ENCODE measurements around the gene NGB.

The NGB gene

DNA sequence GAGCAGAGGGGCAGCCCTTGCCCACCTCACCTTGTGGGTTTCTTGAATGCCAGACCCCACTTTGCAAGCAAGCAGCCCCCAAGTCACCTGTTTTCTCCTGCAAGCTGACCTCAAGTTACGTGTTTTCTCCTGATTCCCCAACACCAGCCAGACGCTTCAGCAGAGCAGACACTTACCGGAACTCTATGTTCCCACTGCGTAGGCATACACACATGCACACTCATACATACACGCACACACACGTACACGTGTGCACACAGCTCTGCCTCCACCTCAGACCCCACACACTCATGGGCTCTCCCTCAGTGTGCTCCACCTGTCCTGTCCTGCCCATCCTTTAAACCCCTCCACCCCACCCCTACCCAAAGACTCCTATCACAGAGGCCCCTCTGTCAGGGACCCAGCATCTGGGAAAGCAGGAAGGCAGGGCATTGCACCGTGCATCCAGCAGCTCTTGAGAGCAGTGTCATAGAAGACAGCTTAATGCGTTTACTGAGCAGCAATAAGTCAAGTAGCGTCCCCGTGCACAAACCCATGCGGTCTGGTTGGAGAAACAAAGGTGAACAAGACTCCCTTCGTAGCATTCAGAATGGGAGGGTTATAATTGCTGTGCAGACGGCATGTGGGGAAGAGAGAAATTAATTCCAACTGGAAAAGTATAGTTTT, 45.0 kb downstream of the NGB start:
- no peak for DNase-seq

DNA sequence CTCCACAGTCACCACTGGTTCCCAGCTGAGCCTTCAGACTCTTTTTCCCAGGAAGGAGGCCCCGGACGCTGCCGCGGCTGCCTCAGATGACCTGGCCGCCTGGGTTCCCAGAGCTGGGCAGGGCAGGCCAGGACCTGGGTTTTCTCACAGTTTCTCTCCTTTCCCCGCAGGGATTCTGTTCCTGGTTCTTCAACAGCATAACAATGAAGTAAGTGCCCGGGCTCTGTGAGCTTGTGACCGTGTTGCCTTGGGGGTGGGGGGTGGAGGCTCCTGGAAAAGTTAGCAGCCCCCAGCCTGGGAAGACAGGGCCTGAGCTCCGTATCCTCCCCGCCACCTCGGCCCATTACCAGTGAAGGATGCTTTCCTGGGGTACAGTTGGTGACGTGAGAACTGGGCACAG, 45.8 kb downstream of the NGB start:
- no peak for DNase-seq

DNA sequence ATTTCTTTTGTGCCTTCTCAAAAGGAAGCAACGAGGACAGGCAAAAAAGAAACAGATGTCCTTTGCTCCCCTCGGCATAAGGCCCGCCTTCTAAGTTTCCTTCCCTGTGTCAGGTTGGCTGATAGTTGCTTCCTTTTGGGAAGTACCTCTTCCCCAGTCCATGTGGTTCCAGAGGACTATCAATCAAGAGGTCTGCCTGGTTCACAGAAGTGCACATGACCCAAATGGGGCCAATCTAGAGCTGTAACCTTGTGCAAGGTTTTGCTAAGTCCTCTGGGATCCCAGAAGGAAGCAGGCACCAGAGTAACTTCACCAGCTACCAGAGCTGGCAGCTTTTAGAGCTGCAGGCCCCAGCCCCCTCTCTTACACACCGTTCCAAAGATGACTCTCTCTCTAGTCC, 46.8 kb downstream of the NGB start:
- no peak for DNase-seq

DNA sequence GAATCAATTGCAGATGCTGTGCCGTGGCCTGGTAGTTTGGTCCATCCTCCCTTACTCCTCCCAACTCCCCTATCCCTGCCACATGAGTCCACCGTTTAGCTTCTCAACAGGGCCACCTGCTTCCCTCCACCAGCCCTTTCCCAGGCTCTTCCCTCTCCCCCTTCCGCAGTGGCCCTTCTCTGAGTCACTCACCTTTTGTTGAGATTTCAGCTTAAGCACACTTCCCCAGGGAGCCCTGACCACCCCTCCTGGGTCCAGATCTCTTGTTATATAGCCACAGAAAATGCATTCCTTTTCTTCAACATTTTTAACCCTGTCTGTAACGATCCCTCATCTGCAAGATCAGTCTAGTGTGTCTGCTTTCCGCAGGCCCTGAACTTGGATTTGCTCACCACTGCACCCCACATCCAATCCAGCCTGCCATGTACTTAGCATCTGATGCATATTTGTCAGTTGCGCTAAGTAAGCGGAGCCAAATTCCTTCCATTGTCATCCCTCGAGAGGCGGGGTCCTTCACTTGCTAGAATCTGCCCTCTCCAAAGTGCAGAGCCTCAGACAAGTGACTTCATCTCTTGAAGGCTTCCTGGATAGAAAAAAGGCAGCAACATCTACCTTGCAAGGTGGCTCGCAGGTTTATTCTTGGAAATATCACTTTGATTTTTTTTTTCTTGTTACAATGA, 48.3 kb downstream of the NGB start:
- peak; percentile 13 for DNase-seq

DNA sequence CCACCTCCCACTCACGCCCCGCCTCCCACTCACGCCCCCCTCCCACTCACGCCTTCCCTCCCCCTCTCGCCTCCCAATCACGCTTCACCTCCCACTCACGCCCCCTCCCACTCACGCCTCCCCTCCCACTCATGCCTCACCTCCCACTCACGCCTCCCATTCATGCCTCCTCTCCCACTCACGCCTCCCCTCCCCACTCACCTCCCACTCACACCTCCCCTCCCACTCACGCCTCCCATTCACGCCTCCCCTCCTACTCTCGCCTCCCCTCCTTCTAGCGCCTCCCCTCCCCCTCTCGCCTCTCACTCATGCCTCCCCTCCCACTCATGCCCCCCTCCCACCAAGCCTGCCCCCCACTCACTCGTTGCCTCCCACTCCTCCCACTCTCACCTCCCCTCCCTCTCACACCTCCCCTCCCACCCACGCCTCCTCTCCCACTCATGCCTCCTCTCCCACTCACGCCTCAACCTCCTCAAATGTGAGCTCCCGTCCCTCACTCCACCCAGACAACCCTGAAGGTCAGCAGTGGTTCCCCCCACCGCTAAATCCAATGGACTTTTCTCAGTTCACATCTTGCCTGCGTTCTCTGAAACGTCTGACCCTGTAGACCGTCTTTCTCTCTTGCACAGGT, 49.6 kb downstream of the NGB start:
- DNase-seq, result no peak

DNA sequence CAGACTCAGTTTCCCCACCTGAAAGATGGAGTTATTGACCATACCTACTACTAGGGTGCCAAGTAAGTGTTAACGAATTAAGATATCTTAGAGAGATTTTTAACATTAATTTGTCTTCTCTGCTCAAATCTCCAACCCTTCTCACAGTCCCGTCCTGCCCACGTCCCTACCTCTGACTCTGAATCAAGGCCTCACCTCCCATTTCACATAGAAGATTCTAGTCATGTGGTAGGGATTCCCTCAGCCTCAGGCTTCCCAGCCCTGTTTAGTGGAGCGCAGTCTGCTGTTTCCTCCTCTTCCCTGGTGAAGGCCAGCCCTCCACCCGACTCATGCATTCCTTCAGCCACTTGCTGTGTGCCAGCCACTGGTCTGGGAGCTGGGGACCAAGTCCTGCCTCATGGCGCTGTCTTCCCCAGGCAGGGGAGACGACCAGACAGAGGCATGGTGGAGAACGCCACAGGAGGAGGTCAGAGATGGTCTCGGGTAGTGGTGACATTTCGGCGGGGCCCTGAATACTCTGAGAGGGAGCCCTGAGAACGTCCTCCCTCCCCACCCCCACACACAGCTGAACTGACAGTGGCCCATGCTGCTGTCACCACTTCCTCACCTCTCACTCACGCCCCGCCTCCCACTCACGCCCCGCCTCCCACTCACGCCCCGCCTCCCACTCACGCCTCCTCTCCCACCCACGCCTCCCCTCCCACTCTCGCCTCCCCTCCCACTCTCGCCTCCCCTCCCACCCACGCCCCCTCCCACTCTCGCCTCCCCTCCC, 50.6 kb downstream of the NGB start:
- DNase-seq, result no peak

DNA sequence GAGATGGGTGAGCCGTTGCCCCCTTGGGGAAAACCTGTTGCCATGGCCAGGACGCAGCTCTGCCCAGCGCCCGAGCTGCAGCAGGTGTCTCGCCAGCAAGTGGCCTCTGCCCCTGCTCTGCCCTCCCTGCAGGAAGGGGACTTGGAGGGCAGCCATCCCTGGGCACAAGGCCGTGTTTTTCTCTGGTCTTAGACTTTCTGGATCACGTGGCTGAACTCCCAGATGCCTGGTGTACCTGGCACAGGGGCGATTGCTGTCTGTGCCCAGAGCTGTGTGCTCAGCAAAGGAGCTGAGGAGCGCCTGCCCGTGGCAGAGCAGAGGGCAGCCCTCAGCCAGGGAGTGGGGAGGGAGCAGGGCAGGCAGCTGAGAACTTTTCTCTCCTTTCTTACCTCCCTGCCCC, 51.4 kb downstream of the NGB start:
- DNase-seq, result no peak

DNA sequence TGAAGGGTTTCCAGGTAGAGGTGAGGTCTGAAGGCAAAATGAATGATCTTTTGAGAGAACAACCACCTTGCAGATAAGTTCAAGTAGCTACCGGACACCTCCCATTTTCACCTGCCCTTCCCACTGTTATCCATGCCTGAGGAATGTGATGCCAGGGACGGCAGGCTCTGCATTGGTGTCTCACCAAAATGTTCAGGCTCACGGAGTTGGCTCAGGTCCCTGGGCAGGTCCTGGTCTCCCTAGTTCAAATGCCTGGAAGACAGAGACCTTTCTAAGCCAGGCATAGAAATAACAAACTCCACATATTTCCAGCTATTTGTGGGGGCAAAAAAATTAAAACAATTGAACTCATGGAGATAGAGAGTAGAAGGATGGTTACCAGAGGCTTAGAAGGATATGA, 53.5 kb downstream of the NGB start:
- no peak for DNase-seq

Measured in eye (tissue), 1 donor.